ENCODE measurements around the gene ZMYM2. TPM values are rescaled to one million over a fixed set of nuclear protein-coding genes. Genes with fewer than 3 reads are reported as not detected.

Gene ZMYM2
- total and polyA plus RNA-seq, 2 donors (not counting 3 experiments of a cell fraction or from before 2014, with no cell fraction given) = 14.7 to 75.3 TPM

GRCh38 chr13:20054586-20054985 lies 96.1 kb downstream of the ZMYM2 start:
- no peaks in the 10 kb centered on the region for H3K79me2 ChIP-seq (ENCODE audit: control insufficient read depth, insufficient read depth, low read length)
- ChIA-PET CTCF (interaction anchor here (1.3 kb wide), 1 partner anchor 19 kb away, joined by 3 read pairs; no protein-coding TSS in a partner anchor), POLR2A (no interaction called here)
- BruUV-seq (replicated peaks) = no TSS peak
- no peaks in the 10 kb centered on the region for H3K4me1 ChIP-seq (ENCODE audit: control insufficient read depth, extremely low read depth, insufficient read depth, low read length)
- FAIRE-seq = no peak
- no peak overlapping the region for H3K27ac ChIP-seq (ENCODE audit: insufficient read depth, low read depth, low read length)
- DNase-seq (ENCODE audit: low read depth, low spot score) = no peak
- H3K9me3 ChIP-seq (replicated peaks; ENCODE audit: control insufficient read depth, insufficient read depth, low read length) = no peaks in the 10 kb centered on the region
- intact Hi-C loops (cut with micrococcal nuclease) = no loop called here
- H3K27me3 ChIP-seq (ENCODE audit: control insufficient read depth in 2 of 2, insufficient read depth in 2 of 2, low read length in 2 of 2) = no peaks in the 10 kb centered on the region
- H3K9ac ChIP-seq (replicated peaks; ENCODE audit: extremely low read depth, insufficient read depth, low read length) = no peak overlapping the region
- no peak for TF ChIP-seq JUN (IDR thresholded peaks at IDR 0.05; ENCODE audit: borderline replicate concordance, insufficient read depth, insufficient read length, low read depth)
- no peak for TF ChIP-seq EZH2 (IDR thresholded peaks at IDR 0.05; ENCODE audit: borderline replicate concordance, low read depth, low read length, severe bottlenecking)
- TF ChIP-seq MAX (IDR thresholded peaks at IDR 0.05; ENCODE audit: insufficient read depth, insufficient read length) = no peak
- no peak for TF ChIP-seq POLR2AphosphoS5 (IDR thresholded peaks at IDR 0.05; ENCODE audit: insufficient read depth, low read depth, low read length)
- TF ChIP-seq CTCF (IDR thresholded peaks at IDR 0.05; ENCODE audit: extremely low read depth in 1 of 2, insufficient read depth in 1 of 2, low read depth in 1 of 2, low read length in 2 of 2) = no peak
- no peak for TF ChIP-seq MYC (IDR thresholded peaks at IDR 0.05; ENCODE audit: low read depth, low read length)
- TF ChIP-seq GATA2 (IDR thresholded peaks at IDR 0.05; ENCODE audit: insufficient read depth, insufficient read length, low read depth, low read length) = no peak
- no peak for TF ChIP-seq FOS (IDR thresholded peaks at IDR 0.05; ENCODE audit: borderline replicate concordance, insufficient read depth, low read length)
- no peak for TF ChIP-seq POLR2A (IDR thresholded peaks at IDR 0.05; ENCODE audit: low read depth, low read length)
- no peak overlapping the region for H3K4me3 ChIP-seq (replicated peaks in 1 of 3; ENCODE audit: insufficient read depth in 1 of 3, low read depth in 1 of 3, low read length in 3 of 3)
- no peak overlapping the region for H2AFZ ChIP-seq (ENCODE audit: low read depth, low read length)
- no peaks in the 10 kb centered on the region for H4K20me1 ChIP-seq (replicated peaks; ENCODE audit: control insufficient read depth, extremely low read depth, insufficient read depth, low read length)
- H3K4me2 ChIP-seq (ENCODE audit: insufficient read depth, low read length) = no peak overlapping the region
- dilution Hi-C loops (cut with MboI; ENCODE audit: extremely low pct_ligation_motif_present, low sequenced_read_pairs) = no loop called here
- no peaks in the 10 kb centered on the region for H3K9me1 ChIP-seq (replicated peaks; ENCODE audit: control insufficient read depth, extremely low read depth, insufficient read depth, low read length)
- peaks cover 8 to 21% of the 10 kb centered on the region in 2 experiments for H3K36me3 ChIP-seq (ENCODE audit: control insufficient read depth in 2 of 2, extremely low read depth in 1 of 2, insufficient read depth in 2 of 2, low read length in 2 of 2)
